HepG2 (cell line): Measurements from ENCODE around the gene IL36A. TPM values are rescaled to one million over a fixed set of nuclear protein-coding genes. Genes with fewer than 3 reads are reported as not detected.

Source experiments
- ATAC-seq: fragments of 200-7000 bp; cut with Tn5 transposase; 3 replicates; pipeline ENCODE4 v1.9.1; 2020; ENCODE audit warnings: mild to moderate bottlenecking, moderate library complexity
- BruUV-seq: library from RNA; stranded (reverse); fragments of 400-500 nt; replicated peaks from 2 replicates; lab custom pipeline; 2021; lab: Mats Ljungman, UMichigan
- CTCF ChIA-PET: fragments of 300-600 bp; formaldehyde crosslinking; extraction: SDS; loops from one replicate; lab custom pipeline; 2021; ENCODE audit warnings: low total read pairs, inconsistent platforms, low intra/inter-chr PET ratio; lab: Yijun Ruan, JAX
- POLR2A ChIA-PET: fragments of 350-600 bp; sonication (Branson Sonifier 250); formaldehyde crosslinking; loops from one replicate; lab custom pipeline; 2020; ENCODE audit warnings: antibody characterized with exemption, inconsistent platforms; lab: Yijun Ruan, JAX
- DNase-seq: peaks from one replicate; pipeline ENCODE4 v3.0.0-alpha.2; 2015; ENCODE audit warnings: low spot score
- FAIRE-seq: peaks from 3 replicates; lab custom pipeline; 2011; peaks lifted over from hg19 to GRCh38; lab: Jason Lieb, UNC
- H2AFZ ChIP-seq: one replicate; pipeline ENCODE4 v1.6.1; 2011; ENCODE audit warnings: low read length, inconsistent platforms
- H3K27ac ChIP-seq: fragments of 300-600 bp; 3 replicates; pipeline ENCODE4 v1.8.0; 2011; ENCODE audit warnings: mixed run types, mild to moderate bottlenecking, mixed read lengths, low read length, inconsistent platforms; ENCODE audit not compliant: insufficient read depth; ENCODE audit errors: extremely low read length
- H3K27me3 ChIP-seq, 2 experiments: fragments of 200-600 bp in 1 of 2; 2 replicates in 1 of 2; 3 replicates in 1 of 2; pipeline versions ENCODE4 v1.6.0 to v1.8.0; 2011; ENCODE audit warnings: low read length in 2 of 2, mild to moderate bottlenecking in 2 of 2, moderate library complexity in 2 of 2, inconsistent platforms in 1 of 2; ENCODE audit not compliant: insufficient read depth in 2 of 2, control insufficient read depth in 1 of 2
- H3K36me3 ChIP-seq, 2 experiments: fragments of 200-600 bp in 1 of 2; replicated peaks in 1 of 2; 2 replicates in 1 of 2; 3 replicates in 1 of 2; pipeline versions ENCODE4 v1.5.1 to v1.8.0; 2011; ENCODE audit warnings: low read length in 2 of 2, inconsistent platforms in 1 of 2; ENCODE audit not compliant: insufficient read depth in 2 of 2, control insufficient read depth in 1 of 2
- H3K4me1 ChIP-seq: 2 replicates; pipeline ENCODE4 v1.5.1; 2012; ENCODE audit warnings: low read length, inconsistent platforms; ENCODE audit not compliant: insufficient read depth
- H3K4me2 ChIP-seq: 2 replicates; pipeline ENCODE4 v1.6.0; 2011; ENCODE audit warnings: low read depth, low read length, inconsistent platforms
- H3K4me3 ChIP-seq, 3 experiments: fragments of 200-600 bp in 1 of 3; sonication (generic), shearing (Covaris generic) in 1 of 3; replicated peaks in 1 of 3; 2 replicates each; pipeline ENCODE4 v1.5.1; 2011 to 2016; ENCODE audit warnings: low read length in 3 of 3, inconsistent platforms in 2 of 3, low read depth in 2 of 3, mild to moderate bottlenecking in 2 of 3, control low read depth in 1 of 3, mixed read lengths in 1 of 3; ENCODE audit not compliant: insufficient read depth in 1 of 3
- H3K79me2 ChIP-seq: one replicate; pipeline ENCODE4 v1.6.1; 2011; ENCODE audit warnings: low read length, inconsistent platforms; ENCODE audit not compliant: insufficient read depth
- H3K9ac ChIP-seq: 2 replicates; pipeline ENCODE4 v1.6.0; 2011; ENCODE audit warnings: mild to moderate bottlenecking, low read depth, low read length, inconsistent platforms; ENCODE audit not compliant: insufficient read depth
- H3K9me3 ChIP-seq: 2 replicates; pipeline ENCODE4 v1.5.1; 2012; ENCODE audit warnings: mild to moderate bottlenecking, low read length
- H4K20me1 ChIP-seq: 2 replicates; pipeline ENCODE4 v1.6.0; 2011; ENCODE audit warnings: inconsistent platforms, mild to moderate bottlenecking, low read length, moderate library complexity; ENCODE audit not compliant: insufficient read depth
- CC2D1A ChIP-seq: sonication (generic); formaldehyde crosslinking; IDR thresholded peaks from 2 replicates; pipeline ENCODE4 v1.8.1; 2023; ENCODE audit warnings: mild to moderate bottlenecking, missing genetic modification reagents
- KAT2B ChIP-seq: fragments of 150-350 bp; IDR thresholded peaks from 2 replicates; pipeline ENCODE4 v1.6.1; 2014; ENCODE audit warnings: low read depth, low read length, borderline replicate concordance
- MTF2 ChIP-seq: sonication (generic); formaldehyde crosslinking; IDR thresholded peaks from 2 replicates; pipeline ENCODE4 v1.5.0; 2020; ENCODE audit warnings: missing genetic modification reagents, borderline replicate concordance
- SRF ChIP-seq: IDR thresholded peaks from 2 replicates; pipeline ENCODE4 v1.6.1; 2011; ENCODE audit warnings: mild to moderate bottlenecking, low read depth, low read length, moderate library complexity
- ZNF547 ChIP-seq: sonication (generic); formaldehyde crosslinking; IDR thresholded peaks from 2 replicates; pipeline ENCODE4 v1.5.1; 2020; ENCODE audit warnings: mild to moderate bottlenecking, missing genetic modification reagents
- ZNF558 ChIP-seq: sonication (generic); formaldehyde crosslinking; IDR thresholded peaks from 2 replicates; pipeline ENCODE4 v1.9.0; 2022; ENCODE audit warnings: mild to moderate bottlenecking, missing genetic modification reagents, borderline replicate concordance
- WGBS: methylation state at CpG from one replicate; pipeline ENCODE4 v1.1.6; 2017; ENCODE audit warnings: low lambda C conversion rate; 5-methylcytosine and 5-hydroxymethylcytosine counted together
- in situ Hi-C: cut with HindIII; loops from 2 replicates; pipeline ENCODE4 v1.10.0; 2017; ENCODE audit warnings: low pct_unique_long_range_greater_than_20kb; ENCODE audit not compliant: extremely low pct_ligation_motif_present
- intact Hi-C: fragments of 100-400 bp; cut with micrococcal nuclease; formaldehyde crosslinking; loops from one replicate; pipeline ENCODE4 v1.10.0; 2022; ENCODE audit not compliant: unreplicated experiment
- polyA plus RNA-seq, 8 experiments: library from polyadenylated mRNA; depleted of rRNA in 3 of 8; stranded (reverse) in 7 of 8; unstranded in 1 of 8; fragments of >200 nt; fragmentation: Illumina TruSeq in 4 of 8; extraction: Trizol in 4 of 8; gene quantifications; 2 replicates each; pipeline versions ENCODE4 v1.2.1 to v1.2.3, GENCODE V29; 2011 to 2016; ENCODE audit warnings: low read depth in 4 of 8, missing spikeins in 1 of 8, mixed read lengths in 1 of 8; ENCODE audit not compliant: insufficient read depth in 1 of 8
- total RNA-seq, 5 experiments: library from RNA; depleted of rRNA; stranded (reverse); fragments of >200 nt; fragmentation: Illumina TruSeq; extraction: Trizol; gene quantifications; 2 replicates each; pipeline ENCODE4 v1.2.3, GENCODE V29; 2016; ENCODE audit warnings: low read depth in 1 of 5
- TF ChIP-seq, protein P1 (sequence below): sonication (generic); formaldehyde crosslinking; IDR thresholded peaks from 2 replicates; pipeline ENCODE4 v1.5.0; 2020; ENCODE audit warnings: mild to moderate bottlenecking, missing genetic modification reagents, moderate library complexity

Gene IL36A
- total and polyA plus RNA-seq, 2 of the 13 experiments (the other 11 are each of a cell fraction or from before 2014, with no cell fraction given) = not detected

- TF ChIP-seq SRF (0 out of 2 replicates have a peak, but pooled peaks have one; percentile 6), ZNF547 (CRISPR knock-in tag) (0 out of 2 replicates have a peak, but pooled peaks have one; percentile 41), MTF2 (peak; percentile 27; the same call in 1 of the 2 replicates), KAT2B (no peak), ZNF558 (CRISPR knock-in tag) (no peak)
- no peak overlapping the region for H3K4me2 ChIP-seq
- peaks cover 0 to 26% of the 10 kb centered on the region in 2 experiments; a peak in 4 of 5 replicates for H3K27me3 ChIP-seq
- DNase-seq (peak; percentile 23), FAIRE-seq (no peak), ATAC-seq (peak; percentile 48)
- WGBS = 41% methylated on average over 14 of the region's 14 CpGs
- in situ Hi-C loops = no loop called here
- H3K9ac ChIP-seq = no peak overlapping the region
- no peaks in the 10 kb centered on the region for H3K79me2 ChIP-seq
- no peaks in the 10 kb centered on the region for H3K36me3 ChIP-seq
- H3K9me3 ChIP-seq = no peaks in the 10 kb centered on the region
- POLR2A ChIA-PET = no interaction called here
- H4K20me1 ChIP-seq = no peaks in the 10 kb centered on the region
- CTCF ChIA-PET = interaction anchor here (0.6 to 1.6 kb wide), 2 partner anchors 18 to 210 kb away, joined by 3 to 12 read pairs; no protein-coding TSS in a partner anchor
- no TSS peak for BruUV-seq
- intact Hi-C loops = no loop called here
- no peak overlapping the region for H3K4me3 ChIP-seq
- no peaks in the 10 kb centered on the region for H3K4me1 ChIP-seq
- no peak overlapping the region for H3K27ac ChIP-seq
- no peak overlapping the region for H2AFZ ChIP-seq
Observed at GRCh38 chr2:112959109-112959812, 46.0 kb upstream of the IL36A start.

GRCh38 chr2:112960230-112960825 lies 44.9 kb upstream of the IL36A start:
- H4K20me1 ChIP-seq = no peaks in the 10 kb centered on the region
- POLR2A ChIA-PET = no interaction called here
- H3K27me3 ChIP-seq = peaks cover 0 to 24% of the 10 kb centered on the region in 2 experiments; a peak in 3 of 5 replicates
- CTCF ChIA-PET = no interaction called here
- no peak overlapping the region for H3K9ac ChIP-seq
- FAIRE-seq (no peak), DNase-seq (no peak), ATAC-seq (no peak)
- no peaks in the 10 kb centered on the region for H3K4me1 ChIP-seq
- no peak overlapping the region for H3K4me3 ChIP-seq
- H3K36me3 ChIP-seq = no peaks in the 10 kb centered on the region
- WGBS = 7% methylated on average over 2 of the region's 2 CpGs
- intact Hi-C loops = no loop called here
- no peak overlapping the region for H2AFZ ChIP-seq
- no TSS peak for BruUV-seq
- no peak overlapping the region for H3K4me2 ChIP-seq
- no peak overlapping the region for H3K27ac ChIP-seq
- in situ Hi-C loops = no loop called here
- no peak for TF ChIP-seq CC2D1A (CRISPR knock-in tag)
- TF ChIP-seq, protein P1, sequence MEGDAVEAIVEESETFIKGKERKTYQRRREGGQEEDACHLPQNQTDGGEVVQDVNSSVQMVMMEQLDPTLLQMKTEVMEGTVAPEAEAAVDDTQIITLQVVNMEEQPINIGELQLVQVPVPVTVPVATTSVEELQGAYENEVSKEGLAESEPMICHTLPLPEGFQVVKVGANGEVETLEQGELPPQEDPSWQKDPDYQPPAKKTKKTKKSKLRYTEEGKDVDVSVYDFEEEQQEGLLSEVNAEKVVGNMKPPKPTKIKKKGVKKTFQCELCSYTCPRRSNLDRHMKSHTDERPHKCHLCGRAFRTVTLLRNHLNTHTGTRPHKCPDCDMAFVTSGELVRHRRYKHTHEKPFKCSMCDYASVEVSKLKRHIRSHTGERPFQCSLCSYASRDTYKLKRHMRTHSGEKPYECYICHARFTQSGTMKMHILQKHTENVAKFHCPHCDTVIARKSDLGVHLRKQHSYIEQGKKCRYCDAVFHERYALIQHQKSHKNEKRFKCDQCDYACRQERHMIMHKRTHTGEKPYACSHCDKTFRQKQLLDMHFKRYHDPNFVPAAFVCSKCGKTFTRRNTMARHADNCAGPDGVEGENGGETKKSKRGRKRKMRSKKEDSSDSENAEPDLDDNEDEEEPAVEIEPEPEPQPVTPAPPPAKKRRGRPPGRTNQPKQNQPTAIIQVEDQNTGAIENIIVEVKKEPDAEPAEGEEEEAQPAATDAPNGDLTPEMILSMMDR (CRISPR knock-in tag) = peak; percentile 24; the same call in 1 of the 2 replicates
- TF ChIP-seq, all 625 proteins: peak for 1
- no peaks in the 10 kb centered on the region for H3K79me2 ChIP-seq
- no peaks in the 10 kb centered on the region for H3K9me3 ChIP-seq
